CD4-positive, alpha-beta T cell treated with Interleukin-6 at 100 ng/mL for 8 hours (primary cell): ENCODE results near the gene FLYWCH1.

Experiments
- DNase-seq: peaks from one replicate; pipeline ENCODE4 v3.0.0-alpha.2; 2020; ENCODE audit warnings: mixed read lengths, low spot score

Gene FLYWCH1

DNA sequence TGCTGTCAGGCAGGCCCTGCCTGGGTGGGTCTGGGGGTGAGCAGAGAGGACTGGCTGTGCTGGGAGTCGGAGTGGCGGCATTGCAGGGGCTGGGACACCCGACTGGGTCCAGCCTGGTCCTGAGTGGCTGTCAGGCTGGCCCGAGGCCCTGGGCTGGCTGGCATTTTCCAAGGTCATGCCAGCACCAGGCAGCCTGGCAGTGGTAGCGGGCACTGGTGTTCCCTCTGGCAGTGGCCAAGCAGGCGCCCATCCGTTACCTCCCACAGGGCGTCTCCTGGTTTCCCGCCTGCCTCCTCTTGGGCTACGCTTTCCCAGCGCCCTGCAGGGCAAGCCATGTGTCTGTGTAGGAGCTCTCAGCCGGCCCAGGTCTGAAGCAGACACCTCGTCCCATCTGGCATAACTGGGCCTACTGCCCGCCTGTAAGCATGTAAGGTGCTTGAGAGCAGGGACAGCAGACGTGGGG, 74.2 kb downstream of the FLYWCH1 start:
- DNase-seq: no peak

DNA sequence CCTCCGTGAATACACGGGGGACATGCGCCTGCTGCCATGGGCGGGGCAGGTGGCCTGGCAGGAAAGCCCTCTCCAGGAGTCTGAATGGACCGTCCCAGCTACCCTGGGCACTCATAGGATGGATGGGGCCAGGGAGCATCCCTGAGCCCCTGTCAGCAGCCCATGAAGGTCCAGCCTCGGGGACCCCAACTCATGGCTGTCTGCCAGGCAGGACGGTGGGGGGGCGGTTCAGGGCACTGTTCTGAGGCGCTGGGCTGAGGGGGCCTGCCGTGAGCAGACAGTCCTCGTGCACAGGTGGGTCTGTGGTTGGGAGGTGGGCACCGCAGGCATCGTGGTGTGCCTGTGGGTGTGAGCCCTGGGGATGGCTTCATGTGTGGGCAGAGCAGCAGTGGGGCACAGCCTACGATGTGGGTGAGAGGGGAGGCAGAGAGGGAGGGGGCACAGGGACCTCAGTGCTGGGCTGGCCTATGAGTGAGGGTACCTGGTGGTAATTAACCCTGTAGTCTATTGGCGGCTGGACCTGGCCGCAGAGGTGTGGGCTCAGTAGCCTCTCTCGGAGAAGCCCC, 75.0 kb downstream of the FLYWCH1 start:
- DNase-seq: no peak

DNA sequence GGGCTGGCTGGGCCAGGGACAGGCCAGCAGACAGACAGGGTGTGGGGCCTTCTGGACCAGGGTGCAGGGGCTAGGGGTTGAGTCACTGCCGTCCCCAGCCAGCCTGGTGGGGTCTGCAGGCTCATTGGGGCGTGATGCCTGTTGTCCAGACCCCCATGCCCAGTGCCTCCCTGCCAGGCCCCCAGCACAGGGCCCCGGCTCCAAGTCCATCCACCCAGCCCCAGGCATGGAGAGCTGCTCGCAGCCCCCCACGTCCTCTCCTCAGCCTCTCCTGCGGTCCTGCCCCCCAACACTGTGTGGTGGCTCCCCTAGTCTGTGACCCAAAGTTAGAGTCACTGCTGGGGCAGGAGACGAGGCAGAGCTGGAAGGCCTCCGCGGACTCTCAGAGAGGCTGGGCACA, 75.6 kb downstream of the FLYWCH1 start:
- no peak for DNase-seq

DNA sequence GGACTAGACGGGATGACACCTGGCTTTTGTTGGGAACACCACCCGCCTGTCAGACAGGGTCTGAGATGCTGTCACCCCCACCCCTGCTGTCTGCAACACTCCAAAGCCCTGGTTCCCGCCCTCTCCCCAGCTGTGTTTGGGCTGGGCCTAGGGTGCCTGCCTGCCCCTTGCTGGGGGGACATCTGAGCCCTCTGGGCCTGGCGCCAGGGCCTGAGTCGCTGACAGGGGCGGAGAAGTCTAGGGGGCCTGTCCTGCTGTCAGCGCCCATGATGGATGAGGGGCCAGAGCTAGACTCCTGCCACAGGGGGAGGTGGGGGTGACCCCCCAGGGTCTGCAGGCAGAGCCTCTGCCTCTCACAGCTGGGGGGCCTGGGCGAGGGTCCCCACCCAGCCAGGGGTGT, 76.1 kb downstream of the FLYWCH1 start:
- DNase-seq: no peak

DNA sequence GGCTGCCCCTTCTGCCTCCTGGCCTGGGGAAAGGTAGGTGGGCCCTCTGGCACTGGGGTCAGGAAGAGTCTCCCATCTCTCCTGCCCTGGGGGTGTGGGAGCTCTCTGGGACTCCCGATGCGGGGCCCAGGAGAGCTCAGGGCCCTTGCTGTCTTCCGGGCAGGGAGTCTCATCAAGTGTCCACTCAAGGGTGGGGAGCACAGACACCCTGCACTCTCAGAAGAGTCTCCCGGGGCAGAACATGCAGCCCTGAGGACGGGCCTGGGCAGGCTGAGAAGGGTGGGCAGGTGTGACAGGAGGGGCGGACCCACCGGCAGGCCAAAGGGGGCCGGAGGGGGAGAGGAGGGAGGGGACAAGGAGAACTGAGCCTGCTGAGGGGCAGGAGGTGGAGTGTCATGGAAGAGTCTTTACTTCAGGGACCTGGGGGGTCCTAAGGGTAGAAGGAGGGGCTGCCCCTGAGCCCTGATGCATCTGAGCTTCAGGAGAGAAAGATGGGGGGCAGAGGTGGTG, 76.9 kb downstream of the FLYWCH1 start:
- no peak for DNase-seq

DNA sequence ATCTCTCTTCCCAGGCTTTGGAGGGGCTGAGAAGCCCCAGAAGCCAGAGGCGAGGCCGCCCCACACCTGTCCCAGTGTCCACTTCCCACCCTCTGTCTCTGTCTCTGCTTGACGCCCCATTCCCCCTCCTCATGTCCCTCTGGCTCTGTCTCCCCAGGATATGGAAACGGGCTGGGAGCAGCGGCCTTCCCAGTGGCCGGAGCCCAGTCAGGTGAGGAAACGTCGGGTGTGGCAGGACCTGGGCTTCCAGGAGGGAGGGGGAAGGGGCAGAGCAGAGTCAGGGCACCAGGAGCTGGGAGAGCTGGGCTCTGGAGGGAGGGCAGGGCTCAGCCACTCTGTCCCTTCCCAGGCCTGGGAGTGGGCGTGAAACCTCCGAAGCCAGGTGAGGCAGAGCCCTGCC, 79.2 kb downstream of the FLYWCH1 start:
- no peak for DNase-seq

DNA sequence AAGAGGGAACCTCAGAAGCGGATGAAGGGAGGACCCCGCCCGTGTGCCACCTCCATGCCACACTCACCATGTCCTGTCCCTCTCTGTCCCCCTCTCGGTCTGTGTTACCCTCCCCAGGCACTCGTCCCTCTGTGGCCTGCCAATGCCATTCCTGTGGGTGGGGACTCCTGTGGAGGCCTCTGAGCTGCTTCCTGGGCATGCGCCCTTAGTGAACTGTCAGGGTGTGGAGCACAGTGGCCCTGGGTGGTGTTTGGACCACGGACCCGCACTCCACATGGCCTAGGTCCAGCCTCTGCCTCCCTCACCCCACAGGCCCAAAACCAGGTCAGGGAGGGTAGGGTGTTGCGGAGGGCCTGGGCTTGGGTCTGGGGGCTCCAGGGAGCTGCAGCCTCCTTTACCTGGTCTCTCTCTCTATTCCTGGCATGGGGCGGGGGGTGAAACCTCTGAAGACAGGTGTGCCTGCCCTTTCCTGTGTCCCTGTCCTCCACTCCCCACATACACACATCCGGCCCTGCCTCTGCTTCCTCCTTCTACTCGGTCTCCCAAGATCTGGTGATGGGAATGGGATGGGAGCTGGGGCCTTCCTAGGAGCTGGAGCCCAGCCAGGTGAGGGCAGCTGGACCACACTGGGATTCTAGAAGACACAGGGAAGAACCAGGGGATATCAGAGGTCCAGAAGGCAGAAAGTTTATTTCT, 80.0 kb downstream of the FLYWCH1 start:
- no peak for DNase-seq

DNA sequence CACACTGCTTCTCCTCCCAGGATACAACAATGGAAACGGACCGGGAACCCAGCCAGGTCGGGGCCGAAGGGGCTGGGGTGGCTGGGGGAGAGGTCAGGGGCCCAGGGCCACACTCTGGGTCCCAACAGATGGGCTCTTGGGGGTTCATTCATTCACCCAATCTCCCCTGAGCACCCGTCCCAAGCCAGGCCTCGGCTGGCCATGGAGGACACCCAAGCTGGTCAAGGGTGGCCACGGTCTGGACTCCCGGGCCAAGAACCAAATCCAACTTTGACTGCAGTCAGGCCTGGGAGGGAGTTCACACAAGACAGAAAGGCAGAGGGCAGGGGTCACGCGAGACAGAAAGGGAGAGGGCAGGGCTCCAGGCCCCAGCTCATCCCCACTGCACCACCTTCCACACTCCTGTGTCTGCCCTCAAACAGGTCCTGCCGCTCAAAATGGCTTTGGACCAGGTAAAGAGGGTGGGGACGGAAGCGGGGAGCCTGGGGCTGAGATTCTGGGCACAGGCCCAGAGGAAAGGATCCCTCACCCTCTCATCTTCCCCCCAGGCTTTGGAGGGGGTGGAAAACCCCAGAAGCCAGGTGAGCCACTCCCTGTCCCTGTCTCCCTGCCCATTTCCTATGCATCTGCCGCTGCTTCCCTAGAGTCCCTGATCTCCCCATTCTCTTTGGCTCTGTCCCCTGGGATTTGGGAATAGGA, 80.8 kb downstream of the FLYWCH1 start:
- DNase-seq: no peak

DNA sequence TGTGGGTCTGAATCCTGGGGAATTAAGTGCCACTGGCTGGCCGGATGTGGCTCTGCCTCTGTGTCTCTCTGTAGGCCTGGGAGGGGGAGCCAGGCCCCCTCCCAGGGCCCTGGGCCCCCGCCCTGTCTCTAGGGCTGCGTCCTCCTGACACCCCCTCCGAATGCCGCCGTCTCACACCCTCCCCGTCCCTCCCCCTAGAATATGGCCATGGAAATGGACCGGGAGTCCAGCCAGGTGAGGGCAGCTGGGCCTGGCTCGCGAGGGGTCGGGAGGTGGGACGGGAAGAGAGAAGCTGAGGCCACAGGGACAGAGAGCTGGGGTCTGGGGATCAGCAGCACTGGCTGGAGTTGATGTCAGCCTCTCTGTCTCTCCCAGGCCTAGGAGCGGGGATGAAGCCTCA, 84.6 kb downstream of the FLYWCH1 start:
- no peak for DNase-seq

DNA sequence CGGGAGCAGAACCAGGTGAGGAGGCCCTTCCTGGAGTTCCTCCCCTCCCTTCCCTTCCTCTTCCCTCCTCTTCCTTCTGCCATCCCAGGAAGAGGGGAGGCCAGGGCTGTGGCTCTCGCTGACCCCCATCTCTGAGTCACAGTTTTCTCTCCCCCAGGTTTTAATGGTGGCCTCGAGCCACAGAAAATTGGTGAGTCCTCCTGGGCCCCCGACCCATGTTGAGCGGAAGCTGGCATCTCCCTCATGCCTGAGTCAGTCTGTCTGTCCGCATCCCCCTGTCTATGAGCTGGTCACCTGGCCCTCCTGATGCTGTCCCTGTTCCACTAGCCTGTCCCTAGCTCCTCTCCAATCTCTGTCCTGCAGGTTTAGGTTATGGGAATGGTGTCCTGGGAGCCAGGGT, 88.2 kb downstream of the FLYWCH1 start:
- no peak for DNase-seq

DNA sequence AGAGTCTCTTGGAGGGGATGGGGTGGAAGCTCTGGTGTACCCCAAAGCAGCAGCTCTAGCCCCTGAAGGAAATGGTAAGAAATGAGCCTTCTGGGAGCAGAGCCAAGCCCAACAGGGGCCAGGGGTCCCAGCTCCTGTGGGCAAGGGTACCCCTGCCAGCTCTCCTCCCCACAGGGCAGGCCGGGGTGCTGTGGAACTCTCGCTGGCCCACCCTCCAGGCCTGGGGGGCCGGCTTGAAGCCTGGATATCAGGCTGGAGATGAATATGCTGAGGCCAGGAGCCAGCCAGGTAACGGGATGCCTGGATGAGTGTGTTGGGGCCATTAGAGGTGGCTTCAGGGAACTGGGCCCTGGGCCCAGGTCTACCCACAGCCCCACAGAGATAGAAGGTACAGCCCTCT, 88.8 kb downstream of the FLYWCH1 start:
- DNase-seq: no peak
